ENCODE results near the gene ZFP36.

GRCh38 chr19:39369200-39369599 lies 37.4 kb upstream of the ZFP36 start:
- TF ChIP-seq CTCF (IDR thresholded peaks at IDR 0.05 in 8 of 11, conservative IDR thresholded peaks at IDR 0.05 in 3 of 11) (no peak), POLR2AphosphoS5 (IDR thresholded peaks at IDR 0.05) (no peak), POLR2A (IDR thresholded peaks at IDR 0.05) (no peak)
